ENCODE measurements around the gene MCUR1.
"Not testable (repeated sequence)": the region's sequence is repeated elsewhere in the genome, so short reads cannot be mapped to it uniquely, and the experiment has no call there.

The MCUR1 gene

GRCh38 chr6:13828656-13829301 is 14.4 kb upstream of the MCUR1 start:
- not testable (repeated sequence) for H3K4me1 ChIP-seq (ENCODE audit: insufficient read depth, low read length); H3K27ac ChIP-seq (ENCODE audit: low read depth, low read length); H3K4me3 ChIP-seq (ENCODE audit: low read length); H3K9ac ChIP-seq (ENCODE audit: low read depth, low read length); H3K9me3 ChIP-seq (ENCODE audit: insufficient read depth, low read depth, low read length); H3K36me3 ChIP-seq (ENCODE audit: insufficient read depth, low read length); H3K27me3 ChIP-seq (ENCODE audit: insufficient read depth, low read length)
- 94% methylated on average over 11 of the region's 11 CpGs for WGBS

- 100% methylated on average over 2 of the region's 2 CpGs for WGBS
- no peaks in the 10 kb centered on the region for H3K36me3 ChIP-seq (ENCODE audit: insufficient read depth, low read length)
These were observed 12.7 kb upstream of the MCUR1 start for GRCh38 chr6:13827032-13827431.

GRCh38 chr6:13825871-13826270 is 11.5 kb upstream of the MCUR1 start:
- Histone ChIP-seq H3K27me3 (ENCODE audit: insufficient read depth, low read length) (no peaks in the 10 kb centered on the region), H3K36me3 (ENCODE audit: insufficient read depth, low read length) (no peaks in the 10 kb centered on the region), H3K27ac (ENCODE audit: low read depth, low read length) (no peak overlapping the region), H3K9ac (ENCODE audit: low read depth, low read length) (no peak overlapping the region), H3K9me3 (ENCODE audit: insufficient read depth, low read depth, low read length) (peaks cover 2% of the 10 kb centered on the region), H3K4me3 (ENCODE audit: low read length) (no peak overlapping the region), H3K4me1 (ENCODE audit: insufficient read depth, low read length) (no peaks in the 10 kb centered on the region)
- WGBS, result 100% methylated on average over 1 of the region's 1 CpG

More at GRCh38 chr6:13827032-13827431, 12.7 kb upstream of the MCUR1 start:
- Histone ChIP-seq H3K27me3 (ENCODE audit: insufficient read depth, low read length) (no peaks in the 10 kb centered on the region), H3K9me3 (ENCODE audit: insufficient read depth, low read depth, low read length) (peaks cover 2% of the 10 kb centered on the region), H3K9ac (ENCODE audit: low read depth, low read length) (no peak overlapping the region), H3K4me1 (ENCODE audit: insufficient read depth, low read length) (no peaks in the 10 kb centered on the region), H3K27ac (ENCODE audit: low read depth, low read length) (no peak overlapping the region), H3K4me3 (ENCODE audit: low read length) (no peak overlapping the region)

DNA sequence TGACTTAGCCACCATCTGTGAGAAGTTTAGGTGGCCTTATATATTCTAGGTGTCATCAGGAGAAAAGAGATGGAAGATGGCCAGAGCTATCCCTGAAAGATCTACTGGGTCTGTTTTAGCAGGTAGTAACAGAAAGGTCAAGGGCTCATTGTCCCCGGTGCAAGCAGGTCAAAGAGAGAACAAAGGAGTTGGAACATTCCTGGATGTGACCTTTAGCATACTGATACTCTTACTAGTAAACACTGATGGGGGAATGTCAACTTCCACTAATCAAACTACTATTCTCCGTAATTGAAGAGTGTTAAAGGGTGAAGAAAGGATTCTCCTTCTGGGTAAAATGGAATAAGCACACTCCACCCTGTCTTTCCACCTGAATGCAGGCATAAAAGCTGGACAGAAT is 4.0 kb upstream of the MCUR1 start:
- Histone ChIP-seq H3K4me3 (ENCODE audit: low read length) (no peak overlapping the region), H3K9ac (ENCODE audit: low read depth, low read length) (no peak overlapping the region), H3K36me3 (ENCODE audit: insufficient read depth, low read length) (no peaks in the 10 kb centered on the region), H3K27me3 (ENCODE audit: insufficient read depth, low read length) (no peaks in the 10 kb centered on the region), H3K4me1 (ENCODE audit: insufficient read depth, low read length) (peaks cover 12% of the 10 kb centered on the region; the same call in 1 of the 2 replicates), H3K27ac (ENCODE audit: low read depth, low read length) (no peak overlapping the region), H3K9me3 (ENCODE audit: insufficient read depth, low read depth, low read length) (no peaks in the 10 kb centered on the region)
- 94% methylated on average over 1 of the region's 2 CpGs for WGBS

DNA sequence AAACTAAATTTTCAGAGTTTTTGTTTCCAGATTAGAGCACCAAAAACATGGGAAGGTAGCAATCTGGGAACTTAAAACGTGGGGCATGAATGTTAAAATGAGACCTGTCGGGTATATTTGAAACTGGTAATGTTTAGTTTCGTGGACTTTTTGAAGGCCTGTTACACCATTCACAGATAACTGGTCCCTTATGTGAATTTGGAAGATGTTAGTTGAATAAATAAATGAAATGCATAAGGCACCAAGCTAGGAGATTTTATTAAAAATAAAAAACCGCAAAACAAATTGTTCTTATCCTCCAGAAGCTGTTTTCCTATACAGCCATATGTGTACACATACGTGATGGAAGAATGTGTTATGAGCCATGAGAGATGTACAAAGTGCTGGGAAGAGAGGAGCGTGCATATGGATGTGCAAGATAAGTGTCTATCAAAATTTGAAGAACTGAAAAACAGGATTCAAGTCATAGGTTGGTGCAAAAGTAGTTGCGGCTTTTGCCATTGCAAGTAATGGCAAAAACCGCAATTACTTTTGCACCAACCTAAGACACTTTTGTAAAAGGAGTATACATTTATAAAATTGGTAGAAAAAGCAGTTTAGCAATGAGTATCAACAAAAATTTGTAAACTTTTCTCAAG is 700 bp upstream of the MCUR1 start:
- no peaks in the 10 kb centered on the region for H3K36me3 ChIP-seq (ENCODE audit: insufficient read depth, low read length)
- peak overlapping the region; percentile 80 for H3K9ac ChIP-seq (ENCODE audit: low read depth, low read length)
- 63% methylated on average over 6 of the region's 8 CpGs for WGBS

DNA sequence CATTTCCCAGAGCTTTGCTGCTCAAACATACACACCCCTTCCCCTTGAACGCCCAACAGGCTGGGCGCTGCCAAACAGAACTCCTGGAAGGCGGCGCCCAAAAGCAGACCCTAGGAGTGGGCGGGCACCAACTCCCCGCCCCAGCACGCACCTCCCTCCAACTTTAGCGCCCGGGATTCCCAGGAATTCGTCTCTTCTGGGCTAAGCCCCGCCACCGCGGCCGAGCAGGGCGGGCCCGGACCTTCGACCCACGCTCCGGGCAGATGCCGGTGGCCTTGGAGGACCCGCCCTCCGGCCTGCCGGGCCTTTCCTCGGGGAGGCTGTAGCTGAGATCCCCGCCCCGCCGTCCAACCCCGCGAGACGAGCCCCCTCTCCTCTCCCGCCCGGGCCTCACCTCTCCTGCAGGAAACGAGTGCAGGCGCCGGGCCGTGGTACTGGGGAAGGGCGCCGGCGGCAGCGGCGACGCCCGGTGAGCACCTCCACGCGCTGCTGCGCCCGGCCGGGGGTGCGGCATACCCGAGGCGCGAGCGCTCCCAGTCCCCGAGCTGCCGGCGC is 659 bp downstream of the MCUR1 start:
- H3K27me3 ChIP-seq (ENCODE audit: insufficient read depth, low read length), result no peaks in the 10 kb centered on the region
- peak overlapping the region; percentile 92 for H3K9ac ChIP-seq (ENCODE audit: low read depth, low read length)
- H3K4me1 ChIP-seq (ENCODE audit: insufficient read depth, low read length), result peaks cover 22% of the 10 kb centered on the region
- H3K9me3 ChIP-seq (ENCODE audit: insufficient read depth, low read depth, low read length), result no peaks in the 10 kb centered on the region
- peak overlapping the region; percentile 77 for H3K4me3 ChIP-seq (ENCODE audit: low read length)
- WGBS, result under 1% methylated on average over 56 of the region's 56 CpGs
- H3K27ac ChIP-seq (ENCODE audit: low read depth, low read length), result peak overlapping the region; percentile 98
- H3K36me3 ChIP-seq (ENCODE audit: insufficient read depth, low read length), result peaks cover 5% of the 10 kb centered on the region; the same call in 1 of the 2 replicates

More for the DNA sequence above, 700 bp upstream of the MCUR1 start:
- Histone ChIP-seq H3K27me3 (ENCODE audit: insufficient read depth, low read length) (no peaks in the 10 kb centered on the region), H3K4me1 (ENCODE audit: insufficient read depth, low read length) (peaks cover 22% of the 10 kb centered on the region), H3K9me3 (ENCODE audit: insufficient read depth, low read depth, low read length) (no peaks in the 10 kb centered on the region), H3K27ac (ENCODE audit: low read depth, low read length) (peak overlapping the region; percentile 98), H3K4me3 (ENCODE audit: low read length) (peak overlapping the region; percentile 77)

DNA sequence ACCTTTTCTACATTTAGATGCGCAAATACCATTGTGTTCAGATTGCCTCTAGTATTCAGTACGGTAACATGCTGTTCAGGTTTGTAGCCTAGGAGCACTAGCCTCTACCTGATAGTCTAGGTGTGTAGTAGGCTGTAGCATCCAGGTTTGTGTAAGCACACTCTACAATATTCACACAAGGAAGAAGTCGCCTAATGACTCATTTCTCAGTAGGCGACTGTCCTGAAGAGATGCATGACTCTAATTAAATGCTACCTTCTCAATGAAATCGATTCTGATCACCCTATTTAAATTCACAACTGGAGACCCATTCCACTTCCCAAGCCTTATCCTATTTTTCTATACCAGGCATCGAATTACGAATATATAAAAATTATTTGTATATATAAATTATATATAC is 1.3 kb downstream of the MCUR1 start:
- Histone ChIP-seq H3K36me3 (ENCODE audit: insufficient read depth, low read length) (peaks cover 8% of the 10 kb centered on the region; the same call in 1 of the 2 replicates), H3K4me3 (ENCODE audit: low read length) (peak overlapping the region; percentile 77), H3K9me3 (ENCODE audit: insufficient read depth, low read depth, low read length) (no peaks in the 10 kb centered on the region), H3K9ac (ENCODE audit: low read depth, low read length) (peak overlapping the region; percentile 92; the same call in 1 of the 2 replicates), H3K27me3 (ENCODE audit: insufficient read depth, low read length) (no peaks in the 10 kb centered on the region), H3K27ac (ENCODE audit: low read depth, low read length) (no peak overlapping the region), H3K4me1 (ENCODE audit: insufficient read depth, low read length) (peaks cover 17% of the 10 kb centered on the region)
- 62% methylated on average over 5 of the region's 7 CpGs for WGBS

- H3K27ac ChIP-seq (ENCODE audit: low read depth, low read length), result no peak overlapping the region
- H3K4me1 ChIP-seq (ENCODE audit: insufficient read depth, low read length), result peaks cover 16% of the 10 kb centered on the region; the same call in 1 of the 2 replicates
- H3K36me3 ChIP-seq (ENCODE audit: insufficient read depth, low read length), result peaks cover 10% of the 10 kb centered on the region; the same call in 1 of the 2 replicates
- H3K27me3 ChIP-seq (ENCODE audit: insufficient read depth, low read length), result no peaks in the 10 kb centered on the region
- H3K4me3 ChIP-seq (ENCODE audit: low read length), result 0 out of 2 replicates have a peak overlapping the region, but pooled peaks have one; percentile 77
- no peaks in the 10 kb centered on the region for H3K9me3 ChIP-seq (ENCODE audit: insufficient read depth, low read depth, low read length)
- WGBS, result 96% methylated on average over 5 of the region's 5 CpGs
- no peak overlapping the region for H3K9ac ChIP-seq (ENCODE audit: low read depth, low read length)
These were observed 2.1 kb downstream of the MCUR1 start for GRCh38 chr6:13812359-13812642.

DNA sequence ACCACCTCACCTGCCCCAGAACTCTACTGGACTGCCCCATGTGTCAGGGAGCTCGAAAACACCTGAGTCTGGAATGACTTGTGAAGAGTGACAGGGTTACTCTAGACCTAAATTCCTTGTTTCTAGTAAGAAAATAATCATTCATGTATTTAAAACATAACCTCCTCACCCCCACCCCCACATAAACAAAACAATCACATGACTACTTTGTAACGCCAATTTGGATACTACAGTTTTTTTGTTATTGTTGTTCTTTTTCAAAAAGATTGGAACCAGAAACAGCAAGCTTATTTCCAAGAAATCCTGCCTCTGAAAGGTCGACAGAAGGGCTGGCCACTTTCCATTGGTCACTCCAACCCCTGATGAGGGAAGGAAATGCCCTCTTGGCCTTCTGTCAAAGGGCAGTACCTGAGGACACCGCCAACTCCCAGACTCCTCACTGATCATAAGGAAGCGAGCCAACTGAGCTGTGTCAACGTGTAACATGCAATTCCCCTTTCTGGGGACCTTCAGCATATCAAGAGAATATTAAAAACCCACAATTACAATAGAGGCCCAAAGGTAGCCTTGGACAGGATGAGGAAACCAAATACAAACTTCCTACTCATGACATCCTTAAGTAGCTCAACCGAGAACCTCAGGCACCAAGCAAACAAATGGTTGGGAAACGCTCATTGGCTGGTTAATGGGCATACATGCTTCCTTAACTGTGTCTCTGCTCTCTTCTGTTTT is 2.6 kb downstream of the MCUR1 start:
- no peak overlapping the region for H3K4me3 ChIP-seq (ENCODE audit: low read length)
- H3K4me1 ChIP-seq (ENCODE audit: insufficient read depth, low read length), result peaks cover 16% of the 10 kb centered on the region; the same call in 1 of the 2 replicates
- H3K27me3 ChIP-seq (ENCODE audit: insufficient read depth, low read length), result no peaks in the 10 kb centered on the region
- 91% methylated on average over 7 of the region's 8 CpGs for WGBS
- peaks cover 15% of the 10 kb centered on the region; the same call in 1 of the 2 replicates for H3K36me3 ChIP-seq (ENCODE audit: insufficient read depth, low read length)
- no peaks in the 10 kb centered on the region for H3K9me3 ChIP-seq (ENCODE audit: insufficient read depth, low read depth, low read length)
- no peak overlapping the region for H3K9ac ChIP-seq (ENCODE audit: low read depth, low read length)
- H3K27ac ChIP-seq (ENCODE audit: low read depth, low read length), result no peak overlapping the region

GRCh38 chr6:13810688-13811446 is 3.5 kb downstream of the MCUR1 start:
- Histone ChIP-seq H3K4me3 (ENCODE audit: low read length) (no peak overlapping the region), H3K27ac (ENCODE audit: low read depth, low read length) (no peak overlapping the region), H3K27me3 (ENCODE audit: insufficient read depth, low read length) (no peaks in the 10 kb centered on the region), H3K36me3 (ENCODE audit: insufficient read depth, low read length) (peaks cover 23% of the 10 kb centered on the region), H3K9ac (ENCODE audit: low read depth, low read length) (no peak overlapping the region), H3K9me3 (ENCODE audit: insufficient read depth, low read depth, low read length) (no peaks in the 10 kb centered on the region), H3K4me1 (ENCODE audit: insufficient read depth, low read length) (peaks cover 16% of the 10 kb centered on the region; the same call in 1 of the 2 replicates)
- 94% methylated on average over 3 of the region's 3 CpGs for WGBS

Measured in HUES64 (cell line).